ENCODE measurements around the gene ANO2. TPM values are rescaled to one million over a fixed set of nuclear protein-coding genes. Genes with fewer than 3 reads are reported as not detected.

ANO2 gene
- total RNA-seq, 4 donors from 2014 or later: 2.0 to 9.8 (median 4.9) TPM

DNA sequence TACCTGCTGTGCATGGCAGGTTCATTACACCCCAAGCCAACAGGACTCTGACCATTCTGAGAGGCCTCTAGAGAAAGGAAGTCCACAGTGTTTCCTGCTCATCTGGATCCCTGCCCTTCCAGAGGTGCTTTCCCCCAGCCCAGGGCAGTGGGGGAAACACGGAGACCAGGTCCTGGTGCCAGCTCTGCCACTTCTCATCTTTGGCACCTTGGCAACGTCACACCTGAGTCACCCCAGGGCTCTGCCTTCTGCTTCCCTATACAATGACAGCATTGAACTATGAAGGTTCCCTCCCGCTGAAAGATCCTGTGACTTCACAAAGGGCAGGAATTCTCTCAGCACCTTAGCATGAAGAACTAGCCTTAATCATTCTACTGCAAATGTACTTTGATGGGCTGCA lies 74.9 kb downstream of the ANO2 start:
- TF ChIP-seq POLR2A (IDR thresholded peaks at IDR 0.05): no peak
- TF ChIP-seq, protein P1, sequence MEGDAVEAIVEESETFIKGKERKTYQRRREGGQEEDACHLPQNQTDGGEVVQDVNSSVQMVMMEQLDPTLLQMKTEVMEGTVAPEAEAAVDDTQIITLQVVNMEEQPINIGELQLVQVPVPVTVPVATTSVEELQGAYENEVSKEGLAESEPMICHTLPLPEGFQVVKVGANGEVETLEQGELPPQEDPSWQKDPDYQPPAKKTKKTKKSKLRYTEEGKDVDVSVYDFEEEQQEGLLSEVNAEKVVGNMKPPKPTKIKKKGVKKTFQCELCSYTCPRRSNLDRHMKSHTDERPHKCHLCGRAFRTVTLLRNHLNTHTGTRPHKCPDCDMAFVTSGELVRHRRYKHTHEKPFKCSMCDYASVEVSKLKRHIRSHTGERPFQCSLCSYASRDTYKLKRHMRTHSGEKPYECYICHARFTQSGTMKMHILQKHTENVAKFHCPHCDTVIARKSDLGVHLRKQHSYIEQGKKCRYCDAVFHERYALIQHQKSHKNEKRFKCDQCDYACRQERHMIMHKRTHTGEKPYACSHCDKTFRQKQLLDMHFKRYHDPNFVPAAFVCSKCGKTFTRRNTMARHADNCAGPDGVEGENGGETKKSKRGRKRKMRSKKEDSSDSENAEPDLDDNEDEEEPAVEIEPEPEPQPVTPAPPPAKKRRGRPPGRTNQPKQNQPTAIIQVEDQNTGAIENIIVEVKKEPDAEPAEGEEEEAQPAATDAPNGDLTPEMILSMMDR (IDR thresholded peaks at IDR 0.05 in 4 of 5, conservative IDR thresholded peaks at IDR 0.05 in 1 of 5): no peak
- in situ Hi-C loops (cut with MboI; ENCODE audit: low sequenced_read_pairs in 4 of 4) (no loop called here), intact Hi-C loops (cut with DNase I; ENCODE audit: low total_unique reads) (no loop called here)
- Histone ChIP-seq H3K27ac (no peak overlapping the region), H3K36me3 (no peaks in the 10 kb centered on the region), H3K4me3 (no peak overlapping the region), H3K27me3 (no peaks in the 10 kb centered on the region), H3K4me1 (no peaks in the 10 kb centered on the region), H3K9me3 (no peaks in the 10 kb centered on the region)
- ATAC-seq (no peak), DNase-seq (no peak)

DNA sequence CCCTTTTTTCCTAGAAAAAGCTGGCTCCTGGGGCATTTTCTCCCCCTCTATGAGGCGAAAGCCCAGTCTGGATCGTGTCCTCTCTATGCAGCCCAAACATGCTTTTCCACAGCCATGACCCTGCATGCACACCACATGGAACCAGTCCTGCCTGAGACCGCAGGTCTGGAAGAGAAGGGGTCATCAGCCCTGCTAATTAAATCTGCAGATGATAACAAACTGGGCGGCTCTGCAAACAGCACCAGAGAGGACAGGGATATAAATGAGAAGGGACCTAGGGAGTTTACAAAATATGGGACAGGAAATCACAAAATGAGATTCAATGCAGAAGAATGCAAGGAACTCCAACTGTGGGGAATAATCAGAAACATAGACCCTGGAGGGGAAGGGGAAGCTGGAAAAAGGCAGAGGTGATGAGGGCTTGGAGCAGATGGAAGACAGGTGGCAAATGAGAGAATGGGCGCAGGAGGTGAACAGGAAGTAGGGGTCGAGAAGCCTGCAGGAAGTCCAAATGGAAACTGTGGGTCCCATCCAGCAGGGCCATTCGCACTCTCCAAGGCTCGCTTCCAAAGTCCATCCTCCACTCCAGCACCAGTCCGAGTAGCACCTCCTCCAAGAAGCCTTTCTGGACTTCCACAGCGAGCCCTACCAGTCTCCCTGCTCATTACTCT lies 76.3 kb downstream of the ANO2 start:
- H3K4me1 ChIP-seq: no peaks in the 10 kb centered on the region
- ATAC-seq: no peak
- intact Hi-C loops (cut with DNase I; ENCODE audit: low total_unique reads) (no loop called here), in situ Hi-C loops (cut with MboI; ENCODE audit: low sequenced_read_pairs in 4 of 4) (no loop called here)
- DNase-seq: no peak
- H3K4me3 ChIP-seq: no peak overlapping the region
- no peaks in the 10 kb centered on the region for H3K36me3 ChIP-seq
- H3K27me3 ChIP-seq: no peaks in the 10 kb centered on the region
- TF ChIP-seq, protein P1 (IDR thresholded peaks at IDR 0.05 in 4 of 5, conservative IDR thresholded peaks at IDR 0.05 in 1 of 5): no peak
- no peak for TF ChIP-seq POLR2A (IDR thresholded peaks at IDR 0.05)
- no peak overlapping the region for H3K27ac ChIP-seq
- no peaks in the 10 kb centered on the region for H3K9me3 ChIP-seq

DNA sequence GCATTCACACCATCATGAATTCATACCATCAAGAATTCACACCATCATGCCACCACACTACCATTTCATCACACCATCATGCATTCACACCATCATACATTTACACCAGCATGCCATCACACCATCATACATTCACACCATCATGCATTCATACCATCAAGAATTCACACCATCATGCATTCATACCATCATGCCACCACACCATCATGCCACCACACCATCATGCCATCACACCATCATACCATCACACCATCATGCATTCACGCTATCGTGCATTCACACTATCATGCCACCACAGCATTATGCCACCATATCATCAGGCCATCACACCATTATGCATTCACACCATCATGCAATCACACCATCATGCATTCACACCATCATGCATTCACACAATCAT lies 79.7 kb downstream of the ANO2 start:
- in situ Hi-C loops (cut with MboI; ENCODE audit: low sequenced_read_pairs in 4 of 4) (no loop called here), intact Hi-C loops (cut with DNase I; ENCODE audit: low total_unique reads) (no loop called here)
- no peaks in the 10 kb centered on the region for H3K27me3 ChIP-seq
- no peaks in the 10 kb centered on the region for H3K36me3 ChIP-seq
- H3K27ac ChIP-seq: no peak overlapping the region
- no peak for ATAC-seq
- no peak overlapping the region for H3K4me3 ChIP-seq
- DNase-seq: no peak
- TF ChIP-seq, protein P1 (IDR thresholded peaks at IDR 0.05 in 4 of 5, conservative IDR thresholded peaks at IDR 0.05 in 1 of 5): no peak
- TF ChIP-seq POLR2A (IDR thresholded peaks at IDR 0.05): no peak
- no peaks in the 10 kb centered on the region for H3K4me1 ChIP-seq
- H3K9me3 ChIP-seq: no peaks in the 10 kb centered on the region

DNA sequence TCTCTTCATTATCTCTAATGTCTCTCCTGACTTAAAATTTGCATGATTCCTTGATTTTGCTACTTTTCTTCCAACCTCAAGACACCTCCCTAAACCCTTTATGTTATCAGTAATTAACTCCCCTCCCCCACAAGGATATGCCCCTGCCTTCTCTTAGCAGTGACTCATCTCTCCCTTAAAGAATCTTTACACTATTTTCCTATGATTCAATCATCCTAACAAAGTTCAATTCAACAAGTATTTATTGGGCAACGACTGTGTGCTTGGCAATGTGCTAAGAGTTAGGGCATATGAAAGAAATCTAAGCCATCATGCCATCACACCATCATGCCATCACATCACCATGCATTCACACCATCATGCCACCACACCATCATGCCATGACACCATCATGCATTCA lies 80.1 kb downstream of the ANO2 start:
- no peak overlapping the region for H3K27ac ChIP-seq
- TF ChIP-seq POLR2A (IDR thresholded peaks at IDR 0.05): no peak
- TF ChIP-seq, protein P1 (IDR thresholded peaks at IDR 0.05 in 4 of 5, conservative IDR thresholded peaks at IDR 0.05 in 1 of 5): no peak
- in situ Hi-C loops (cut with MboI; ENCODE audit: low sequenced_read_pairs in 4 of 4) (no loop called here), intact Hi-C loops (cut with DNase I; ENCODE audit: low total_unique reads) (no loop called here)
- no peaks in the 10 kb centered on the region for H3K36me3 ChIP-seq
- ATAC-seq (no peak), DNase-seq (no peak)
- H3K9me3 ChIP-seq: no peaks in the 10 kb centered on the region
- H3K4me3 ChIP-seq: no peak overlapping the region
- no peaks in the 10 kb centered on the region for H3K4me1 ChIP-seq
- no peaks in the 10 kb centered on the region for H3K27me3 ChIP-seq

DNA sequence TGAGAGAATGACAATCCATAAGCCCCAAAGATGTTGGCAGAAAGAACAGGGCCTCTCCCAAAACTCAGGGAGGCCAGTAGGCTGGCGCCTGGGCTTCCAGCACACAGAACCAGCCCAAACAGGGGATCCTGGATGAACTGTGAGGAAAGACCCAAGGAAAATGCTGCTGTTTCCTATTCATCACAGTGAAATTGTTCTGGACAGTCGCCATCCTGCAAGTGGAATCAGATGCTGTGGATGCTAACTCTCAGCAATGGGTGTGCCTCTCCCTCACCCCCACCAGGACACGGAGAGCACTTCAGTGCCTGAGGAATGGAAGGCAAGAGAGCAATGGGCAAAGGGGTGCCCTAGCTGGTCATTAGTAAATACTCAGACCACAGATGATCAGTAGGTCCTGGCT lies 80.8 kb downstream of the ANO2 start:
- ATAC-seq: no peak
- DNase-seq: no peak
- intact Hi-C loops (cut with DNase I; ENCODE audit: low total_unique reads): no loop called here
- Histone ChIP-seq H3K36me3 (no peaks in the 10 kb centered on the region), H3K4me3 (no peak overlapping the region), H3K9me3 (no peaks in the 10 kb centered on the region), H3K27ac (no peak overlapping the region), H3K27me3 (no peaks in the 10 kb centered on the region), H3K4me1 (no peaks in the 10 kb centered on the region)
- in situ Hi-C loops (cut with MboI; ENCODE audit: low sequenced_read_pairs in 4 of 4): no loop called here
- no peak for TF ChIP-seq POLR2A (IDR thresholded peaks at IDR 0.05)
- TF ChIP-seq, protein P1 (IDR thresholded peaks at IDR 0.05 in 4 of 5, conservative IDR thresholded peaks at IDR 0.05 in 1 of 5): no peak
